HG03354 (cell line): ENCODE measurements around the gene PADI6.

ENCODE experiments used
- ATAC-seq: cut with Tn5 transposase; IDR thresholded peaks from one replicate; pipeline ENCODE4 v1.9.1; 2021; ENCODE audit warnings: mild to moderate bottlenecking; ENCODE audit not compliant: unreplicated experiment, poor library complexity, severe bottlenecking

Gene PADI6

DNA sequence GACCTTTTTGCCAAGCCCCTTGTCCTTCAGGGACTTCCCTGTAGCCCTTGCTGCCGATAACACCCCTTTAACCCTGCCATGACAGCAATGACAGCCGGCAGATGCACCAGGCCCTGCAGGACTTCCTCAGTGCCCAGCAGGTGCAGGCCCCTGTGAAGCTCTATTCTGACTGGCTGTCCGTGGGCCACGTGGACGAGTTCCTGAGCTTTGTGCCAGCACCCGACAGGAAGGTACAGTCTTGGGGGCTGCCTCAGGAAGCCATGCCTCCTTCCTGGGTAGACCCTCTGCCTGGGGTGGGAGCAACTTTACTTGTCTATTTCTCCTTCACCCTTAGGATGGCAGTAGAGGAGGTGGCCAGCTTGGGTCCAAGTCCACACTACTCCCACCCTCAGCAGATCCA is 16.1 kb upstream of the PADI6 start:
- no peak for ATAC-seq

GRCh38 chr1:17356387-17357026 is 15.5 kb upstream of the PADI6 start:
- ATAC-seq: no peak

DNA sequence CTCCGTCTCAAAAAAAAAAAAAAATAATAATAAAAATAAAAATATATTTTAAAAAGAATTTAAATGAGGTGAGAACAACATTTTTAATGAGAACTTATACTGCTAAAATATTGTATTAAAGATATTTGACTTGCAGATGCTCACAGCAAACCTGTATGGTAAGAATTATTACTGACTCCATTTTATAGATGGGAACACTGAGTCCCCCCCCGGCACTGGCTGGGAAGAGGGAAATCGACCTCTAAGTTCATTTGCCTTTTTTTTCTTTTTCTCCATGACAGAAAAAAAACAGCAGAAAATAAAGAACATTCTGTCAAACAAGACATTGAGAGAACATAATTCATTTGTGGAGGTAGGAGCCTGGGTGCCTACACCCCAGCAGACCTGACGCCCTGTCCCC is 13.4 kb upstream of the PADI6 start:
- ATAC-seq: no peak

GRCh38 chr1:17359031-17359430 is 13.0 kb upstream of the PADI6 start:
- no peak for ATAC-seq

DNA sequence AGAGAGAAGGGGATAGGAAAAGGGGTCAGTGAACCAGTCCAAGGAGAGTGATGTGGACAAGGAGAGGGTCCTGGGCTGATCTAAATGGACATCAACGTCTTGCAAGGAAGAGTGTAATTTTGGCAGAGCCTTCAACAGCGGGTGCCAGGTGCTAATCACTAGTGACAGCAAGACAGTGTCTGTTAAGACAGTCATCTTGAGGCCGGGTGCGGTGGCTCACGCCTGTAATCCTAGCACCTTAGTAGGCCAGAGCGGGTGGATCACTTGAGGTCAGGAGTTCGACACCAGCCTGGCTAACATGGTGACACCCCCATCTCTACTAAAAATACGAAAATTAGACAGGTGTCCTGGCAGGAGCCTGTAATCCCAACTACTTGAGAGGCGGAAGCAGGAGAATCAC is 12.2 kb upstream of the PADI6 start:
- no peak for ATAC-seq

GRCh38 chr1:17360272-17360956 is 11.6 kb upstream of the PADI6 start:
- ATAC-seq: no peak

GRCh38 chr1:17361687-17362086 is 10.3 kb upstream of the PADI6 start:
- ATAC-seq: no peak

- ATAC-seq: no peak
Measured at GRCh38 chr1:17363351-17363750, 8.6 kb upstream of the PADI6 start.

GRCh38 chr1:17363771-17364170 is 8.2 kb upstream of the PADI6 start:
- ATAC-seq: no peak

GRCh38 chr1:17365293-17365692 is 6.7 kb upstream of the PADI6 start:
- no peak for ATAC-seq

DNA sequence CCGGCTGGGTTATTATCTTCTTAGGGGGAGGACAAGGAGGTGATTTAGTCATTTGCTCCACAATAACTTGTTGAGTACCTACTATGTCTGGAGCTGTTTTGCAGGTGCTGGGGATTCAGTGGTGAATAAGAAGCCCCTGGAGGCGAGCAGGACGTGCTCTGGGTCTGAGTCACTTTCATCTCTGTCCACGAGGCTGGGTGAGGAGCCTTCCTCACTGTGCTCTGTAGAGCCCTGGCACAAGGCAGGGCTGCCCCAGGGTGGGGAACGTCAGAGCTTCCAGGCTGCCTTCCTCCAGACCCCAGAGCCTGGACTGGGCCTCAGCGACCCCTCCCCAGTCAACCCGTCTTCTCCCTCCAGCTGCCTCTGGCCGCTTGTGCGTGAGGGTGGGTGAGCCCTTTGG is 2.5 kb upstream of the PADI6 start:
- ATAC-seq: no peak

DNA sequence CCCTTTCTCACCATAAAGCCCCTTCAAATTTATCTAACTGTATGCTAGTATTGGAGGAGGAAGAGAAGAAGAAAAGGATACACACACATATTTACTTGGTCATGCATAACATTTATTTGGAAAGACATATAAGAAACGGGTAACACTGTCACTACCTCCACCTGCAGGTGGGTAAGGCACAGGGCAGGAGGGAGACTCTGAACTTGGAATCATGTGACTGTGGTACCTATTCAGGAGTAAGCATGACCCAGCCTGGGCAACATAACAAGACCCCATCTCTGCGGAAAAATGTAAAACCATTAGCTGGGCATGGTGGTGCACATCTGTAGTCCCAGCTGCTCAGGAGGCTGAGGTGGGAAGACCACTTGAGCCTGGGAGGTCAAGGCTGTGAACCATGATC is 1.4 kb upstream of the PADI6 start:
- ATAC-seq: no peak

DNA sequence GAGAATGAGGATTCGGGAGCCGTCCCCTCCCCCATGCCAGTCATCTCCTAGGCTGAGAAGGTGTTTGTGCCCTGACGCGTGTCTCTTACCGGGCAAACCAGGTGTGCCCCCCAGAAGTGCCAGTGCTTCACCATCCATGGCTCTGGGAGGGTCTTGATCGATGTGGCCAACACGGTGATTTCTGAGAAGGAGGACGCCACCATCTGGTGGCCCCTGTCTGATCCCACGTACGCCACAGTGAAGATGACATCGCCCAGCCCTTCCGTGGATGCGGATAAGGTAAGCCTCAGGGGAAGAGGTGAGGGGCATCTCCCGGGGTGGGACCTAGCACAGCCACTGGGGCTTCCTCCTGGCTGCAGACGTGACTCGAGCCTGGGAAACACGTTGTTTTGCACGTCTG is 959 bp downstream of the PADI6 start:
- no peak for ATAC-seq

DNA sequence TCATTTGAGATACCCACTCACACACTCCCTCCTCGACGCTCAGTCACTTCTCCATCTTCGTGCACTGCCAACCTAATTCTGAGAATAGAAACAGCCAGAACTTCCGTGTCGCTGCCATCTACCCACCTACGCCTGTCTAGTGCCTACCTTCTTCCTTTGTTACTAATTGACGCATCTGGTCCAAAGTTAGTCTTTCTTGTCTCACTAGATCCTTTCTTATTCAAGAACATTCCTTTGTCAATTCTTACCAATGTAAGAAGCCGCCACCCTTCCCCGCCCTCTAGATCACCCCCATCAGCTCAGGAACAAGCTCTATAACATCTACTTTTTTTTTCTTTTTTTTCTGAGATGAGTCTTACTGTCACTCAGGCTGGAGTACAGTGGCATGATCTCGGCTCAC is 3.7 kb downstream of the PADI6 start:
- ATAC-seq: no peak

GRCh38 chr1:17377325-17377953 is 5.4 kb downstream of the PADI6 start:
- ATAC-seq: no peak

GRCh38 chr1:17381161-17381560 is 9.2 kb downstream of the PADI6 start:
- no peak for ATAC-seq

DNA sequence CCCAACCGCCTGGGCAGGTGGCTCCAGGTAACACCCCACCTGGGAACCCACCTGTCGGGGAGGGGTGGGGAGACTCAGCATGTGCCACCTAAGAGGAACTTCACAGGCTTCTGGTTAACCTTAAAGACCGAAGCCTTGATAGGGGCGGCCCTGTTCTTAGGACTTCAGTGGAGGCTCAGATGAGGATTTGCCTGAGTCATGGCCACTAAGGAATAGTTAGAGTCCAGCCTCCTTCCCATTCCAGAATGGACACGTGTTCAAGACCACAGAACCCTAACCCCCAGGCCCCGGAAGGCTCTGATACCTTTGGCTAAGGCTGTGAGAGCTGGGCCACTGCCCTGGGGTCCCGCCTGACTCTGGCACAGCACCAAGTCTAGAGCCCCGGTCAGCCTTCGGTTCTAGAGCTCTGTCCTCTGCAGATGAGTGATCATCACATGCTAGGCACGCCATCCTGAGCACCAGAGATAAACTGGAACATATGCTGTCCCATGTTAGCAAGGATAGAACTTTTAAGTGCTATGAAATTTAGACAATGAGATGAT is 20.3 kb downstream of the PADI6 start:
- no peak for ATAC-seq

- ATAC-seq: no peak
Measured at GRCh38 chr1:17393230-17393629, 21.2 kb downstream of the PADI6 start.

- ATAC-seq: no peak
Measured at GRCh38 chr1:17397910-17398695, 26.1 kb downstream of the PADI6 start.

DNA sequence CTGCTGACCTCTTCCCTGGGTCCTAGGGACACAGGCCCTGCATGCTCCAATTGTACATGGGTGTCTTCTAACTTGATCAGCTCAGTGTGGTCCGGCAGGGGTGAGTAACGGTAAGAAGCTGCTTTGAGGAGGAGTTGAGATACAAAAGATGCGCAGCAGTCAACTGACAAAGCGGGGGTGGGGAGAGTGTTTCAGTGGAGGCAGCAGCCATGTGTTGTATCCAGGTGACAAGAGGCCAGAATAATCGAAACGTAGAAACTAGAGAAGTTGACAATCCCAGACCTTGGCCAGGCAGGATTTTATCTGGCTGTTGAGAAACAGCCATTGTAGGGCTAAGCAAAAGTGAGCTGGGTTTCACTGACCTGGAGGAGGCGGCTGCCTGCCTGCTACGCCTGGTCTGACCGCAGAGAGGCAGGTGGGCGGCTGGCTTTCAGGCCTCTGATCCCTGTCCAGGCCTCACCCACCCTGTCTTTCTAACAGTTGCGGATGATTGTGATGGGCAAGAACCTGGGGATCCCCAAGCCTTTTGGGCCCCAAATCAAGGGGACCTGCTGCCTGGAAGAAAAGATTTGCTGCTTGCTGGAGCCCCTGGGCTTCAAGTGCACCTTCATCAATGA is 28.8 kb downstream of the PADI6 start:
- no peak for ATAC-seq
